ENCODE measurements around the gene CBX8.

DNA sequence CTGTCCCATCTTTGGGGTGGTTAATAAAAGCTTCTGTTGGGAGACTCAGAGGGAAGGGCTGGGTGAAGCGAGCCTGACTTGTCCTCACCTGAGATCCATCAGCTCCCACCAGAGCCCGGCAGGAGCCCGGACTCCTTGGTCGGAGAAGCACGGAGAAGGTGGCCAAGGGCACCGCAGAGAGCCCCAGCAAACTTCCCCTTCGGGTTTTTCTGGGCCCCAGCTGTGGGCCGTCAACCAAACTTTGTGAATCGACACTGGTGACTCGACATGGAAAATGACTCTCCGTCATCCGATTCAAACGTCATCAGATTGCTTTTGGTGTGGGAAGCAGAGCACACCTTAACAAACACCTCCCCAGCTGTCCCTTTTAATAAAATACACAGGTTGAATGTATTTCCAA lies 44.7 kb downstream of the CBX8 start:
- no peak for TF ChIP-seq POLR2AphosphoS5 (IDR thresholded peaks at IDR 0.05; ENCODE audit: borderline replicate concordance, low read depth, low read length)
- no peak for TF ChIP-seq EZH2 (IDR thresholded peaks at IDR 0.05)

All from SK-N-MC (cell line).